HG03139 (cell line): ENCODE data around the gene SIGLEC14.
A peak's percentile ranks its signal among the peaks of the same experiment; 100 is the strongest.

Experiments
- ATAC-seq: cut with Tn5 transposase; IDR thresholded peaks from one replicate; pipeline ENCODE4 v1.9.1; 2021; ENCODE audit not compliant: unreplicated experiment

Gene SIGLEC14

GRCh38 chr19:51626675-51627074 is 19.9 kb downstream of the SIGLEC14 start:
- ATAC-seq: no peak

- peak; percentile 71 for ATAC-seq
Observed at GRCh38 chr19:51621178-51621577, 25.4 kb downstream of the SIGLEC14 start.

DNA sequence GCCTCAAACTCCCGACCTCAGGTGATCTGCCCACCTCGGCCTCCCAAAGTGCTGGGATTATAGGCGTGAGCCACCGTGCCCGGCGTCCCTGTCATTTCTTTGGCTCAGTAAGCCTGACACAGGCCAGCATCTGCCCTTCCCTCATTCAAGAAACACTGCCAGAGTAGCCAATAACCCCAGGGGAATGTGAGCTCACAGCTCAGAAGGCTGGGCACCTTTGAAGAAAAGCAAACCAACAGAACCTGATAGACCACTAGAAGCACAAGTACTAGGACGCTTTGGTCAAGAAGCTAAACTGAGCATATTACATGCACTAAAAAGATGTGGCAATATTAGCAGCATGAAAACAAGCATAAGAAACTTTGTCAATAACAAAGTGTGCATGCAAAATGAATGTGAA is 30.6 kb downstream of the SIGLEC14 start:
- ATAC-seq: no peak

- ATAC-seq: no peak
Observed at GRCh38 chr19:51614789-51615188, 31.8 kb downstream of the SIGLEC14 start.

- no peak for ATAC-seq
Observed at GRCh38 chr19:51610576-51610975, 36.0 kb downstream of the SIGLEC14 start.

GRCh38 chr19:51607920-51608562 is 38.6 kb downstream of the SIGLEC14 start:
- ATAC-seq: no peak

GRCh38 chr19:51607077-51607476 is 39.5 kb downstream of the SIGLEC14 start:
- peak; percentile 93 for ATAC-seq

GRCh38 chr19:51602189-51602854 is 44.3 kb downstream of the SIGLEC14 start:
- ATAC-seq: no peak

DNA sequence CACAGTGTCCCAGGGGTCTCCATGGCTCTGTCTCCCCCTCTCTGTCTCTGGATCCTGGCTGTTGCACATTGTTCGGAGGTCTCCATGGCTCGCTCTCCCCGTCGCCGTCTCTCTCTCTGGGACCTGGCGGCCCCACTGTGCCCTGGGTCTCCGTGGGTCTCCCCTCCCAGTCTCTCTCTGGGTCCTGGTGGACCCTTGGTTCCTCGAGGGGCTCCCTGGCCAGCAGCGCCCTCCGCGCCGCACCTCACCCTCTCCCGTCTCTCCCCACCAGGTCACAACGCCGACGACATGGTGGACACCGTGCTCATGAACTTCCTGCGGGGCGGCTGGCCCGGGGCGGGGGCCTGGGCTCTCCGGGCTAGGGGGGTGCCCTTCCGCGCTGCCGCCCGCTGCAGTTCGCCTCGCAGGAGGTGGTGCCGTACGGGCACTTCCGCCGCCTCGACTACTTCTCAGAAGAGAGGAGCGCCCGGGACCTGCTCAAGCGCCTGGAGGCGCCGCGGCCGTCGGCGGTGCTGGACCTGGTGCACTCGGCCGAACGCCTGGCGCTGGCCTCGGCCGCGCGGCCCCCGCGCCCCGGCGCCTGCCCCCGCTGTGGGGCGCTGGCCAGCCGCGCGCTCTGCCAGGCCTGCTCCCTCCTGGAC is 45.6 kb downstream of the SIGLEC14 start:
- no peak for ATAC-seq

GRCh38 chr19:51599084-51599483 is 47.5 kb downstream of the SIGLEC14 start:
- no peak for ATAC-seq

DNA sequence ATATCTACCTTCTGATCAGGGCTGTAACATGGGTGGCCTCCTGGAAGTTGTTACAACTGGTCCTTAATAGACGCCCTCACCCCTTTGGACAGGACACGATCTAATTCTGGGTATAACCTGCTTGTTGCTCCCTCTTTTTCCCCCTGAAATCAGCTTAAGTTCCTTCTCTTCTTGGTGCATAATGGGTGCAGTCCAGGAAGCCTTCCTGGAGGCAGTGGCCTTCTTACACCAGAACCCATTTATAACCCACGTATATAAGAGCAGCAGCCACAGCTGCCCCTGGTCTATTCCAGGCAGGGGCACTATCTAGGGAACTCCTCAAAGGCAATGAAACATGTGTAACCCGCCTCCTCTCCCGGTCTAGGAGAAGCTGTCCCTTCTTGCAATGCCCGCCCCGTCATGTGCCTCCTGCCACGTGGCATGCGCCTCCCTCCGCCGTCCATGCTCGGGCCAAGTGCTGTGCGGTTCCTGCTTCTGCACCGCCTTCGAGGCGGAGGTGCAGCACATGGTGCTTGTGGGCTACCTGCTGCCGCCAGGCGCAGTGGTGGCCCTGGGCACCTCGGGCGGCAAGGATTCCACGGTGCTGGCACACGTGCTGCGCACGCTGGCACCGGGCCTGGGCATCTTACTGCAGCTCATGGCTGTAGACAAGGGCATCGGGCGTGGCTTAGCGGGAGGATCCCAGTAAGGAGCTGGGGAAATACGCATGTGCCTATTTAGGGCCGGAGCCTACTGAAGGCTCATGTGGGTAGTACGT is 48.3 kb downstream of the SIGLEC14 start:
- ATAC-seq: no peak

- ATAC-seq: no peak
Observed at GRCh38 chr19:51595190-51596175, 51.1 kb downstream of the SIGLEC14 start.

DNA sequence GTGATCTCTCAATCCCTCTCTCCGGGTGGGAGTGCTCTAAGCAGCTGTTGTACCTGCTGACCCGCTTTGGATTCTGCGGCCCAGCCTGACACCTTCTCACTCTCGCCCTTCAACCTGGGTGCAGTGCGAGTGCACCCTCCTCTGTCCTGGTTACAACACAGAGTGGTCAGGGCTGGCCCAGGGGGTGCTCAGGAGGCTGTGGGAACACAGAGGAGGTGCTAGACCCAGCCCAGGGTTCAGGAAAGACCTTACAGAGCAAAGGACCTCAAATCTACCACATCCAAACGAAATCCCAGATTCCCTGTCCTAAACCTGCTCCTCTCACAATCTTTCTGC is 51.9 kb downstream of the SIGLEC14 start:
- ATAC-seq: peak; percentile 6

GRCh38 chr19:51593969-51594773 is 52.5 kb downstream of the SIGLEC14 start:
- peak; percentile 96 for ATAC-seq

- ATAC-seq: no peak
Observed at GRCh38 chr19:51593138-51593890, 53.3 kb downstream of the SIGLEC14 start.
